ENCODE measurements around the gene BMPR1B. TPM values are rescaled to one million over a fixed set of nuclear protein-coding genes. Genes with fewer than 3 reads are reported as not detected.
"Not testable (repeated sequence)": the region's sequence is repeated elsewhere in the genome, so short reads cannot be mapped to it uniquely, and the experiment has no call there.

Gene BMPR1B
- total RNA-seq, 1 donor from 2014 or later: 0.24 TPM

GRCh38 chr4:95155759-95156451 is 398.1 kb downstream of the BMPR1B start:
- no peak for ATAC-seq

- no peak for ATAC-seq
Measured at GRCh38 chr4:95156452-95156765, 398.7 kb downstream of the BMPR1B start.

GRCh38 chr4:95157596-95157995 is 399.8 kb downstream of the BMPR1B start:
- ATAC-seq: no peak

GRCh38 chr4:95158045-95158444 is 400.3 kb downstream of the BMPR1B start:
- ATAC-seq: no peak

- no peak for ATAC-seq
Measured at GRCh38 chr4:95158626-95159025, 400.9 kb downstream of the BMPR1B start.

- no peak for ATAC-seq
Measured at GRCh38 chr4:95159384-95159783, 401.6 kb downstream of the BMPR1B start.

- ATAC-seq: no peak
Measured at GRCh38 chr4:95161781-95162469, 404.2 kb downstream of the BMPR1B start.

GRCh38 chr4:95162867-95163266 is 405.1 kb downstream of the BMPR1B start:
- ATAC-seq: no peak

GRCh38 chr4:95165926-95166524 is 408.3 kb downstream of the BMPR1B start:
- ATAC-seq: peak; percentile 78

GRCh38 chr4:95167805-95168204 is 410.1 kb downstream of the BMPR1B start:
- no peak for ATAC-seq

- ATAC-seq: no peak
Measured at GRCh38 chr4:95170176-95170575, 412.4 kb downstream of the BMPR1B start.

GRCh38 chr4:95171377-95171776 is 413.6 kb downstream of the BMPR1B start:
- not testable (repeated sequence) for ATAC-seq

GRCh38 chr4:95178938-95179337 is 421.2 kb downstream of the BMPR1B start:
- ATAC-seq: no peak

- no peak for ATAC-seq
Measured at GRCh38 chr4:95180531-95181242, 422.9 kb downstream of the BMPR1B start.

GRCh38 chr4:95181243-95181995 is 423.7 kb downstream of the BMPR1B start:
- ATAC-seq: no peak

GRCh38 chr4:95181996-95182306 is 424.2 kb downstream of the BMPR1B start:
- ATAC-seq: no peak

- no peak for ATAC-seq
Measured at GRCh38 chr4:95183656-95184408, 426.1 kb downstream of the BMPR1B start.

GRCh38 chr4:95186666-95187065 is 428.9 kb downstream of the BMPR1B start:
- no peak for ATAC-seq

GRCh38 chr4:95188701-95189370 is 431.1 kb downstream of the BMPR1B start:
- ATAC-seq: no peak

GRCh38 chr4:95190751-95191436 is 433.1 kb downstream of the BMPR1B start:
- ATAC-seq: no peak

- no peak for ATAC-seq
Measured at GRCh38 chr4:95191537-95191936, 433.8 kb downstream of the BMPR1B start.

Data from esophagus mucosa (tissue), 1 donor.